ENCODE measurements around the gene ZFYVE28.
A peak's percentile ranks its signal among the peaks of the same experiment; 100 is the strongest.

The ZFYVE28 gene

DNA sequence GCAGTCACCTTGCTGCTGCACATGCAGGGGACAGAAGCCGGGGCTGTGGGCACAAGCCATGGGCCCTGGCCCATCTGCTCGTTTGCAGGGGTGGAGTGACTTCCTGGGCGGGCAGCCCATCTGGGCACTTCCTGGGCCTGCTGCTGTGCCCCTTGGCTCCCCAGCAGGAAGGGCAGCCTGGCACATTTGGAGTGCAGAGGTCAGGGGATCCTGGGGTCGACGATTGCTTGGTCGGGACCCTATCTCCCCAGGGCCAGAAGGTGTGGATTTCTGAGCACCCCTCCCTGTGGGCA is 145.7 kb downstream of the ZFYVE28 start:
- DNase-seq (ENCODE audit: low read depth, low spot score) = no peak

GRCh38 chr4:2272026-2272827 is 146.2 kb downstream of the ZFYVE28 start:
- no peak for DNase-seq (ENCODE audit: low read depth, low spot score)

GRCh38 chr4:2271279-2272025 is 147.0 kb downstream of the ZFYVE28 start:
- no peak for DNase-seq (ENCODE audit: low read depth, low spot score)

- DNase-seq (ENCODE audit: low read depth, low spot score) = no peak
Observed at GRCh38 chr4:2270341-2271165, 147.9 kb downstream of the ZFYVE28 start.

GRCh38 chr4:2269618-2270163 is 148.8 kb downstream of the ZFYVE28 start:
- DNase-seq (ENCODE audit: low read depth, low spot score) = no peak

DNA sequence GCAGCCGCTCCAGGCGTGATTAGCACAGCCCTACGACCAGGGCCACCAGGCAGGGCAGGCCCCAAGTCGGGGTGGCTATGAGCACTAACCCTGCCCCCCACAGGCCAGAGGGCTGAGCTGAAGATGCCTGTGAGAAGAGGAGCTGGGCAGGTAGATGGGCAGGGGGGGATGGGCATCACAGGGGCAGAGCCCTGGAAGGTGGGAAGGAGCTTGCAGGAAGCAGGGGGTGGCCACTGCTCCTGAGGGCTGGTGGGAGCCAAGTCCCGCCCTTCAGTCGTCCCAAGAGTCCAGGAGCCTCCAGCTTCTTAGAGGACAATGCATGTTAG is 149.3 kb downstream of the ZFYVE28 start:
- DNase-seq (ENCODE audit: low read depth, low spot score) = no peak

- no peak for DNase-seq (ENCODE audit: low read depth, low spot score)
Observed at GRCh38 chr4:2268357-2269205, 149.9 kb downstream of the ZFYVE28 start.

GRCh38 chr4:2267841-2268240 is 150.6 kb downstream of the ZFYVE28 start:
- no peak for DNase-seq (ENCODE audit: low read depth, low spot score)

GRCh38 chr4:2267320-2267811 is 151.1 kb downstream of the ZFYVE28 start:
- no peak for DNase-seq (ENCODE audit: low read depth, low spot score)

DNA sequence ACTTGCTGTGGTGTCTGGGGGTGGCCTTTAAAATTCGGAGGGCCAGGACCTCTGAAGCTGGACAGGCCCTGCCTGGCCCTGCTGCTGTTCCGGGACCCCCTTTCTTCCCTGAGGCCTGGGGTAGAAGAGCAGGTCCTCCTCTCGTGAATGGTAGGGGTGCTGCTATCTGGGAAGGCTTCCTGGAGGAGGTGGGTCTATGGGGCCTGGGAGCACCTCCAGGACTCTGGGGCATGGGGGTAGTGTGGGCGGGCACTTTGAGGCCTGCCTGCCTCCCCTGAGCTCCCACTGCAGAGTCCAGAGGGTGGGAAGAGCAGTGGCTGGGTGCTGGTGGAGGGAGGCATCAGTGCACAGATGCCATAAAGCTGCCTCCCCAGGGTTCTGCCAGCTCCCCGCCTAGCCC is 151.6 kb downstream of the ZFYVE28 start:
- DNase-seq (ENCODE audit: low read depth, low spot score) = no peak

- DNase-seq (ENCODE audit: low read depth, low spot score) = peak; percentile 68
Observed at GRCh38 chr4:2266181-2266580, 152.3 kb downstream of the ZFYVE28 start.

- DNase-seq (ENCODE audit: low read depth, low spot score) = no peak
Observed at GRCh38 chr4:2265113-2266110, 153.0 kb downstream of the ZFYVE28 start.

GRCh38 chr4:2264481-2265041 is 153.9 kb downstream of the ZFYVE28 start:
- no peak for DNase-seq (ENCODE audit: low read depth, low spot score)

DNA sequence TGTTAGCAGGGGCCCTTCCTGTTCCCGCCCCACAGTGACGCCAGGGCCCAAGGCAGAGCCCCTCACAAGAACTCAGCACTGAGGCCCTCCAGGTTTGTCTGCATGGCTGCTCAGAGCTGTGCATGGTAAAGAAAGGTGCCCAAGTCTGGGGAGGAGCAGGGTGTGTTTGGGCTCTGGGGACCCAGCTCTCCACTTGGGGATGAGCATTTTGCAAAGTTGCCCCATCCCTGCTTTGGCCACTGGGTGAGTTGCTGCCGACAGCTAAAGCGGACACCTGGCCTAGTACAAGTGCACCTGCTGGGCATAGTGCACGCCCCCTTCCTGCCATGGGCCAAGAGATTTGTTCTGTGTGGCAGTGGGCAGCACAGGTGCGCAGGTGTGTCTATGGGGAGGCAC is 154.5 kb downstream of the ZFYVE28 start:
- DNase-seq (ENCODE audit: low read depth, low spot score) = no peak

GRCh38 chr4:2262944-2263250 is 155.5 kb downstream of the ZFYVE28 start:
- DNase-seq (ENCODE audit: low read depth, low spot score) = no peak

- peak; percentile 100 for DNase-seq (ENCODE audit: low read depth, low spot score)
Observed at GRCh38 chr4:2262145-2262943, 156.1 kb downstream of the ZFYVE28 start.

GRCh38 chr4:2261853-2262144 is 156.6 kb downstream of the ZFYVE28 start, which contains the start of gene MXD4:
Gene MXD4 (minus strand): TSS chr4:2262109. CDS start chr4:2261980, 129 bp downstream.
- no peak for DNase-seq (ENCODE audit: low read depth, low spot score)

DNA sequence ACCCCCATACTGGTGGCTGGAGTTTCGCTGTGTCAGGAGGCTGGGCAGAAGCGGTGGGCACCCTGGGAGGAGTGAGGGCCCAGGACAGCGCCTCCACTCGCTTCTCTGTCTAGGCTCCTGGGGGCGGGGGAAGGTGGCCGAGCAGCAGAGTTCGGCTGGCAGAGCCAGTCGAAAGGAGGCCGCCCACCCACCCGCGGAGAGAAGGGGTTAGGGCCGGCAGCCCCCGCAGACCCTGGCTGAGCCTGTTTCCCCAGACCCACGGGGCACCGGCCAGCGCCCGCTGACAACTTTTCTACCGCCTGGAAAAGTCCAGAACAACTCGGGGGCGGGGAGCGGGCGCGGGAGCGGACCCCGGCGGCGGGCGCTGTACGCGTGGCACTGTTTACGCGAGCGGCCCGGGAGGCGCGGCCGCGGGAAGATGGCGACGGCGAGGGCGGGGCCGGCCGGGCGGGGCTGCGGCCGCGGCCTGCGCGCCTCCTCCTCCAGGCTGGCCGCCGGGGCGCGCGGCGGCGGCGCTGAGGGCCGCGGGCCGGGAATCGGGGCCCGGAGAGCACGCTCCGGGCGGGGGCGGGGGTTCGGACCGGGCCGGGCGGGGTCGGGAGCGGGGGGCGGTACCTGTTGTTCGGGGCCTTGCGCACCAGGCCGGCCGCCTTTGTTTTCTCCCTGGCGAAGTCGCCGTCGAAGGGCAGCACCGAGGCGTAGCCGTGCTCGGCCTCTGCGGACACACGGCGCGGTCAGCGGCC is 157.2 kb downstream of the ZFYVE28 start:
- DNase-seq (ENCODE audit: low read depth, low spot score) = peak; percentile 78
